Activated gamma-delta T cell (primary cell): ENCODE data around the gene PARP15.
"Not testable (repeated sequence)": the region's sequence is repeated elsewhere in the genome, so short reads cannot be mapped to it uniquely, and the experiment has no call there.

Experiments used
- DNase-seq: peaks from one replicate; lab custom pipeline; 2025; lab: John Stamatoyannopoulos, UW
- total RNA-seq, 2 donors: gene quantifications; one replicate each; lab custom pipeline; 2026; lab: John Stamatoyannopoulos, UW

The PARP15 gene
- 57.4 to 126 reads per million in 2 donors for total RNA-seq

- DNase-seq, result no peak
Measured at GRCh38 chr3:122577409-122578031, at the start of gene PARP15. TSS of gene PARP15 (plus strand) at chr3:122577650. CDS start at chr3:122577668, 18 bp downstream.

GRCh38 chr3:122530164-122530563 is 47.3 kb upstream of the PARP15 start:
- DNase-seq, result no peak

DNA sequence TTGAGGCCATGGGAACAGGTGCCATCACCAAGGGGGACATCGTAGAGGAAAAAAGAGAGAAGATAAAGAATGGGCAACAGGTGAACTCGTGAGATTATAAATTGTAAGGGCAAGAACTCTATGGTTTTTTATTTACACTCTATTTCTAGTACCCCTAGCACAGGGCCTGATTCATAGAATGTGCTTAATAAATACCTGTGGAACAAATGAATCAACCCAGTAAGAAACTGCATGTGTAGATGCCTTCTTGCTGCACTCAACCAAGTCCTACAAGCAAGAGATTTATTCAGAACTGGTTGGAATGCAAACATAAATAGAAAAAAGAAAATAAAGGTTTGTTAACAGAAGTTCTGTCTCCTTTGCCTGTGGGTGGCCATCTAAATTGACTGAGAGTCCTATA is 44.0 kb upstream of the PARP15 start:
- DNase-seq, result no peak

- DNase-seq, result no peak
Measured at GRCh38 chr3:122533931-122534334, 43.5 kb upstream of the PARP15 start.

- DNase-seq, result no peak
Measured at GRCh38 chr3:122535964-122536631, 41.4 kb upstream of the PARP15 start.

DNA sequence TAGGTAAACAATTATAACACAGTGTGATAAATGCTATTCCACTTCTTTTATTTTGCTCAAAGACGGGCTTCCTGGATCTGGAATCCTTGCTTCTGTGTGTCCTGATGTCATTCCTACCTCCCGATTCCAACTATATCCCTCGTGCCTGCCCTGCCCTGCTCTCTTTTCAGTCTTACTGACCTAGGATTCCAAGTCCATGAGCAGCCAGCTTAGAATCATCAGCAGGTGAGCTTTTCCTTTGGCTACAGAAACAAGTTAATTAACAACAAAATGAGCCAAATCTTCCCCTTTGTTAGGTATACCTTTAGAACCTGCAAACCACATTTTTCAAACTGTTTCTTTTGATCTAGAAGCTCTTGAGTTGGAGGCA is 40.8 kb upstream of the PARP15 start:
- no peak for DNase-seq

DNA sequence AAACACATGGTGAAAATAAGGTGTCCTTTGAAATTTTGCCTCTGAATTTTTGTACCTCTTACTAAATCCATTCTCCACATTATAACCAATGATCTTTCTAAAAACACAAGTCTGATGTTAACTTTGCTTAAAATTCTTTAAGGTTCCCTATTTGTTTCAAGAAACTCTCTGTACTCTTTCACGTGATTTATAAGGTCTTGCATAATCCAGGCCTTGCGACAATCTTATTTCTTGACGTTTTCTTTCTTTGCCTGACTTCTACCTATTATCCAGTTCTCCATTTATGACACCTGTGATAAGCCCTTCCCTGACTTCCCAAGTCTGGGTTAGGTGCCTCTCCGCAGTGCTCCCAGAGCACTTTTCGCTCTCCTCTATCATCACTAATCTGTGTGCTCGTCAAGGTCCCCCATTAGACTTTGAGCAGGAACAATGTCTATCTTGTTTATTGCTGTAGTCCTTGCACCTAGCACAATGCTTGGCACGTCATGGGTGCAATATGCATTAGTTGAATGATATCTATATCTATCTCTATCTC is 38.4 kb upstream of the PARP15 start:
- DNase-seq, result no peak

DNA sequence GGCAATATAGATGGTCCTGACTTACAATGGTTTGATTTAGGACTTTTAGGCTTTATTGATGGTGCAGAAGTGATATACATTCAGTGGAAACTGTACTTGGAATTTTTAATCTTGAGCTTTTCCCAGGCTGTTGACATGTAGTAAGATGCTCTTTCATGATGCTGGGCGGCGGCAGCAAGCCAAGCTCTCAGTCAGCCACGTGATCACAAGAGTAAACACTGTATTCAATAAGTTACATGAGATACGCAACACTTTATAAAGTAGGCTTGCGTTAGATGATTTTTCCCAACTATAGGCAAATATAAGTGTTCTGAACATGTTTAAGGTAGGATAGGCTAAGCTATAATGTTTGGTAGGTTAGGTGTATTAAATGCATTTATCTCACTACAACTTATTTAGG is 31.3 kb upstream of the PARP15 start:
- no peak for DNase-seq

- DNase-seq, result no peak
Measured at GRCh38 chr3:122548076-122548475, 29.4 kb upstream of the PARP15 start.

GRCh38 chr3:122548619-122549018 is 28.8 kb upstream of the PARP15 start:
- DNase-seq, result no peak

GRCh38 chr3:122553171-122553570 is 24.3 kb upstream of the PARP15 start:
- DNase-seq, result no peak

DNA sequence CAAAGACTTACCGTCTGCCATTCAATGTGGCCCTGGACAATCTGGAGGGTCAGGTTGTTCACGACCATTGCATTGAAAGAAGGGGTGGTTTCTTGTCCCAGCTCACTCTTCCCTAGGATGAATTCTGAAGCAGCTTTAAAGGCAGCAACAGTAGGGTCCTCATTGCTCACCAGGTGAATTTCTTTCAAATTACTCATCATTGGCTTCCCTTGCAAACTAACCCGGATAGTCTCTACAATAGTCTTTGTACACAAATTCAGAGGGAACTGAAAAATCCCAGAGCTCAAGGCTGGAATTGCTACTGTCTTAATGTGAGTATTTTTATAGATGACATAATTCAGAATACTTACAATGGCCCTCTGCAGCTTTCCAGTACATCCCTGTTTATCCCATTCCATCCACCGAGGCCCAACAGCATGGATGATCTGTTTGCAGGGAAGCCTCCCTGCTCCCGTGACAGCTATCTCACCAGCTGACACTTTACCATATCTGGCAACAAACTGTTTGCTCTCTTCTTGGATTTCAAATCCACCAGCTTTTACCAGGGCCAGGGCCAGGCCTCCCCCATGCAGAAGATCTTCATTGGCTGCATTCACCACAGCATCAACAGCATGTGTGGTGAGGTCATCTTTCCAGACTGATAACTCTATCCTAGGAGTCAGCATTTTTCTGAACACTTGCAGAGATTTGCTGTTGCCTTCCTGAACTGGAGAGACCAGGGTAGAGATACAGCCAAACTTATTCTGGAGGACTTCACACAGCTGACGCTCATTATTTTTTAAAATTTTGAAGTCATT is 22.0 kb upstream of the PARP15 start:
- no peak for DNase-seq

DNA sequence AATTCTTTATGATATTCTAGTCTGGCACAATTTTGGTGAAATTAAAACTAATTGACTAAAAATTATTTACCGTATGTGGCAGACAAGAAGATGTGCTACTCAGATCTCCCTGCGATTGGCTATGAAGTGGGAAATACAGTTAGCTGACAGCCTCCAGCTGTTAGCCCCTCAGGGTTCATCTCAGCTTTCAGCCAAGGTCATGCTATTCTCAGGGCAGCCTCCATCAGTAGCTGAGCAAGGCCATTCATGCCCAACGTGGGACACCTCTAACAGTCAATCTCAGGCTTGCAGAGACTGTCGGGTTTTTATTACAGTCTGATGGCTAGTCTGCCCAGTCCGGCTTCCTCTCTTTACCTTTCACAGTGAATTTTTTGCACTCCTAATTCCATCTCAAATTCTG is 20.1 kb upstream of the PARP15 start:
- no peak for DNase-seq

DNA sequence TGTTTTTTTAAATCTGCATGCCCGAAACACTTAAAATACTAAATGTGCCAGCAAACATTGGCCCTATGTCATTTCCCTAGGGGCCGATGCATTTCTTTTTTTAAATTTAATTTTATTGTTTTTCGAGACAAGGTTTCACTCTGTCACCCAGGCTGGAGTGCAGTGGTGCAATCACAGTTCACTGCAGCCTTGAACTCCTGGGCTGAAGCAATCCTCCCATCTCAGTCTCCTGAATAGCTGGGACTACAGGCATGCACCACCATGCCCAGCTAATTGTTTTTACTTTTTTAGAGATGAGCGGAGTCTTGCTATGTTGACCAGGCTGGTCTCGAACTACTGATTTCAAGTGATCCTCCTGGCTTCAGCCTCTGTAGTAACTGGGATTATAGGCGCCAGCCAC is 18.8 kb upstream of the PARP15 start:
- no peak for DNase-seq

DNA sequence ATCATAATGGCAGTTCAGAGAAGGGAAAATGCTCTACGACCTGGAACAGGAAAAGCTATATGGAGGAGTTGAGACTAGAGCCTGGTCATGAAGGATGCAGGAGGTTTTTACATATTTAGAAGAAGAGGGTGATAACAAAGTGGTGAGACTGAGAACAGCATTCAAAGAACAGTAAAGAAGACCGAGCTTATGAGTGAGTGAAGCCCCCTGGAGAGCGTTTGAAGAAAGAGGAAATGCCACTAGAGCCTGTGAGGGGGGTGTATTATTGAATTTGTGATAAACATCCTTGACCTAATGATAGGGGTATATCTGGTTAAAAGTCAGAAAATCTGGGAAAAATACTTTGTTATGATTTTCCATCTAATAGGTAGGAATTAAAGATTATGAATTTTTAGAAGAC is 17.5 kb upstream of the PARP15 start:
- DNase-seq, result no peak

DNA sequence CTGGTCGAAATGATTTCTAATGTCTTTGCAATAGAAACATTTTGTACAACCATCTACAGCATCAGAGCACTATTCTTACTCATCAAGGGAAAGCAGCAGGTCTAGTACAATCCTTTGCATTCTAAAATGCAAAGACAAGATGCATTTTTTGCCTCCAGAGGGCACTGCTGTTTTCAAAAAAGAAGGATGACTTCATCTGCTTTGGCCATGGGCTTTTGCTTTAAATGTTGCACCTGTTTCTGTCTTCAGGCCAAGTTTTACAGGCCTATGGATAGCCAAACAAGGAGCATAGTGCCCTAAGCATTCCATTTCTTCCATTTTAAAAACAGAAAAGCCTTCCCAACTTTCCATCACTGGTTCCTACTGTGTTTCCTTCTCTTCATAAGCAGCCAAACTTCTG is 16.8 kb upstream of the PARP15 start:
- DNase-seq, result no peak

- DNase-seq, result no peak
Measured at GRCh38 chr3:122562923-122563716, 14.3 kb upstream of the PARP15 start.

DNA sequence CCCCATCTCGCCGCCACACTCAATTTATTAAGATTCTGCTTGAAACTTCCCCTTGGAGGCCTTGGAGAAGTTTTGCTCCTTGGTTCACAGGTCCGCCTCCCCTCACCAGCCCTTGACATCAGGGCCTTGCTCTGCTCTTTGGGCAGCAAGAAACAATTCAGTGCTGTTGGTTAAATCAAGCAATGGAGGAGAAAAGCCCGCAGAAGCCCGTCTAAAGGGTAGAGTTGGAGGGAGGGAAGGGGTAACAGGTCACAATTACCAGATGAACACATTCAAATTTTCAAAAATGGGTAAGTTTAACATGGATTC is 13.8 kb upstream of the PARP15 start:
- no peak for DNase-seq

GRCh38 chr3:122564155-122564912 is 13.1 kb upstream of the PARP15 start, which contains the start of the genes DTX3L and PARP9:
TSS of gene DTX3L (plus strand) at chr3:122564338. CDS start at chr3:122564427, 89 bp downstream.
TSS of gene PARP9 (minus strand) at chr3:122564300. CDS start at chr3:122559620, 4,680 bp downstream.
- DNase-seq, result peak; percentile 57

GRCh38 chr3:122568131-122568530 is 9.3 kb upstream of the PARP15 start:
- not testable (repeated sequence) for DNase-seq

GRCh38 chr3:122568755-122569154 is 8.7 kb upstream of the PARP15 start:
- DNase-seq, result no peak
